ENCODE measurements around the gene EXOC4.

The EXOC4 gene

GRCh38 chr7:133805426-133805825 lies 552.5 kb downstream of the EXOC4 start:
- no peak for DNase-seq

GRCh38 chr7:133807624-133808492 lies 555.0 kb downstream of the EXOC4 start:
- DNase-seq: no peak

GRCh38 chr7:133808493-133808866 lies 555.6 kb downstream of the EXOC4 start:
- DNase-seq: no peak

GRCh38 chr7:133812877-133813276 lies 560.0 kb downstream of the EXOC4 start:
- DNase-seq: no peak

GRCh38 chr7:133815611-133816210 lies 562.8 kb downstream of the EXOC4 start:
- DNase-seq: no peak

GRCh38 chr7:133819695-133820094 lies 566.8 kb downstream of the EXOC4 start:
- DNase-seq: no peak

GRCh38 chr7:133820584-133820983 lies 567.7 kb downstream of the EXOC4 start:
- no peak for DNase-seq

GRCh38 chr7:133821171-133821570 lies 568.3 kb downstream of the EXOC4 start:
- no peak for DNase-seq

GRCh38 chr7:133822001-133822641 lies 569.2 kb downstream of the EXOC4 start:
- no peak for DNase-seq

GRCh38 chr7:133822868-133823552 lies 570.1 kb downstream of the EXOC4 start:
- no peak for DNase-seq

GRCh38 chr7:133824132-133824531 lies 571.3 kb downstream of the EXOC4 start:
- no peak for DNase-seq

- DNase-seq: no peak
Measured at GRCh38 chr7:133827707-133828623, 575.1 kb downstream of the EXOC4 start.

GRCh38 chr7:133828906-133829305 lies 576.0 kb downstream of the EXOC4 start:
- DNase-seq: no peak

GRCh38 chr7:133829336-133829897 lies 576.5 kb downstream of the EXOC4 start:
- no peak for DNase-seq

- DNase-seq: no peak
Measured at GRCh38 chr7:133830081-133830480, 577.2 kb downstream of the EXOC4 start.

- no peak for DNase-seq
Measured at GRCh38 chr7:133836666-133837065, 583.8 kb downstream of the EXOC4 start.

GRCh38 chr7:133837224-133837623 lies 584.3 kb downstream of the EXOC4 start:
- no peak for DNase-seq

GRCh38 chr7:133839121-133839520 lies 586.2 kb downstream of the EXOC4 start:
- no peak for DNase-seq

- no peak for DNase-seq
Measured at GRCh38 chr7:133843341-133843740, 590.5 kb downstream of the EXOC4 start.

- no peak for DNase-seq
Measured at GRCh38 chr7:133845005-133845404, 592.1 kb downstream of the EXOC4 start.

GRCh38 chr7:133846203-133846945 lies 593.5 kb downstream of the EXOC4 start:
- DNase-seq: no peak
